Activated CD8-positive, alpha-beta memory T cell treated with anti-CD3 and anti-CD28 coated beads, Interleukin-2, amount 50 U/mL, for 24 hours (primary cell): ENCODE data around the gene PHF14.
A peak's percentile ranks its signal among the peaks of the same experiment; 100 is the strongest.
"Not testable (repeated sequence)": the region's sequence is repeated elsewhere in the genome, so short reads cannot be mapped to it uniquely, and the experiment has no call there.

Source experiments
- DNase-seq: peaks from one replicate; pipeline ENCODE4 v3.0.0-alpha.2; 2020; ENCODE audit errors: extremely low read depth

Gene PHF14, protein sequence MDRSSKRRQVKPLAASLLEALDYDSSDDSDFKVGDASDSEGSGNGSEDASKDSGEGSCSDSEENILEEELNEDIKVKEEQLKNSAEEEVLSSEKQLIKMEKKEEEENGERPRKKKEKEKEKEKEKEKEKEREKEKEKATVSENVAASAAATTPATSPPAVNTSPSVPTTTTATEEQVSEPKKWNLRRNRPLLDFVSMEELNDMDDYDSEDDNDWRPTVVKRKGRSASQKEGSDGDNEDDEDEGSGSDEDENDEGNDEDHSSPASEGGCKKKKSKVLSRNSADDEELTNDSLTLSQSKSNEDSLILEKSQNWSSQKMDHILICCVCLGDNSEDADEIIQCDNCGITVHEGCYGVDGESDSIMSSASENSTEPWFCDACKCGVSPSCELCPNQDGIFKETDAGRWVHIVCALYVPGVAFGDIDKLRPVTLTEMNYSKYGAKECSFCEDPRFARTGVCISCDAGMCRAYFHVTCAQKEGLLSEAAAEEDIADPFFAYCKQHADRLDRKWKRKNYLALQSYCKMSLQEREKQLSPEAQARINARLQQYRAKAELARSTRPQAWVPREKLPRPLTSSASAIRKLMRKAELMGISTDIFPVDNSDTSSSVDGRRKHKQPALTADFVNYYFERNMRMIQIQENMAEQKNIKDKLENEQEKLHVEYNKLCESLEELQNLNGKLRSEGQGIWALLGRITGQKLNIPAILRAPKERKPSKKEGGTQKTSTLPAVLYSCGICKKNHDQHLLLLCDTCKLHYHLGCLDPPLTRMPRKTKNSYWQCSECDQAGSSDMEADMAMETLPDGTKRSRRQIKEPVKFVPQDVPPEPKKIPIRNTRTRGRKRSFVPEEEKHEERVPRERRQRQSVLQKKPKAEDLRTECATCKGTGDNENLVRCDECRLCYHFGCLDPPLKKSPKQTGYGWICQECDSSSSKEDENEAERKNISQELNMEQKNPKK

DNA sequence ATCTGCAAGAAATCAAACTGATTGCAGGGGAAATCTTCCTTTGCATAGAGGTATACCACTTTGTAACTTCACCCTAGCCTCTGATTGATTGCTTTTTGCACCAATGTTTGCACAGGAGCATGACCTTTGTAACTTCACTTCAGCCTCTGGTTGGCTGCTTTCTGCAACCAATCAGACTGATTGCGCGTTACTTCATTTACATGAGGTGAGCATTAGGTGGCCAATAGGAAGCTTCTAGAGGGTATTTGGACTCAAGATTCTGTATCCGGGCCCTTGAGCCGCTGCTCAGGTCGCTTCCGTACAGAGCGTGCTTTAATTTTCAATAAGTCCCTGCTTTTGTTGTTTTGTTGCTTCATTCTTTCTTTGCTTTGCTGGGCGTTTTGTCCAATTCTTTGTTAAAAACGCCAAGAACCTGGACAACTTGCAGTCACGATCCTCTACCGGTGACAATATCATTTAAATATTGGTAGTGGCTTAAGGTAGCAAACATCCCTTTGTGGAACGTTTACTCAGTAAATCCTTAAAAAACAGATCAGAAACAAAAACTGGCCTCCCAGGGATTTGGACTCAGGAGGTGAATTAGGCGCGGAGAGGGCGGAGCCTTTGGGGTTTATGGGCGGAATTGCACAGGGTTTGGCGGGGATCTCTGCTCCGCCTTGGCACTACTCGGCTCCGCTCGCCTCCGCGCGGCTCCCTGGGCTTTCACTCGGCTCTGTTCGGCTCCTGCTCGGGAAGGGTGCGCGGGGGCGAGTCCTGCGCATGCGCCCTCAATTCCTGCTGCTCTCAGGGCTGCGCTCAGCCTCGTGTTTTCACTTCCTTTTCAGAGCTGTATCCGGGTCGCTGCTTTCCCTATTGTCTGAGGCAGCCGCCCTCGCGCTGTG, at the start of gene PHF14:
Gene PHF14 (plus strand): TSS at position 812 of the 881 bp plus-strand sequence. CDS start 452 bp downstream, outside the sequence.
- peak; percentile 87 for DNase-seq

DNA sequence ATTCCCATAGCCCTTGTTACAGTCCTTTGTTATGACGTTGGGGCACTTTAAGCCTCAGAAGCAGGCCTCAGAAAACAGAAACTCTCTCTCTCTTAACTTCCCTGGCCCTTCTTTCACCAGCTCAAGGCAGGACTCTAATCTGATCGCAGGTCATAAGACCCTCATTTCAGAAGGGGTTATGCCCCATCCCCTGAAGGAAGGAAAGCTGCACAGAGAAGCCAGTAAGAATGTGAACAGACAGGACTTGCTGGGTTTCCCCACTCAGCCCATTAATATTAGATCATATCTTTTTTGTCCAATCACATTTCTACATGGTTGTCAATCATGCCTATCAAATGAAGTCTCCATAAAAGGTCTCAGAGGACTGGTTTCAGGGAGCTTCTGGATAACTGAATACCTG, 49.3 kb upstream of the PHF14 start:
- no peak for DNase-seq

DNA sequence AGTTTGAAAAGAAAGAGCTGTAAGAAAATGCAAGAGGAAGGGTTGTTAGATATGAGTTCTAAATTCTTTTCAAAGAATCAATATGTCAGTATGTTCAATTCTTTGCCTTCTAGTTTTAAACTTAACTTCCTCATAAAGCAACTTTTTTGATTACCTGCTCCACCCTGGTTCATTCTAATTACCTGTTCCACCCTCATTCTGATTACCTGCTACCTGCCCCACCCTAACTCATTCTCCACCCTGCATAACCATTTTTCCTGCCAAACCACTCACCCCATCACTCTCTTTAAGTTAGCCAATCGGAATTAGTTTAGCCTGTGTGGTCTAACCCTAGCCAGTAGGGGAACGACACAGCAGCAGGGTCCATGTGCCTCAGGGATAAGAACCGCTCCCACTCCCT, 45.5 kb upstream of the PHF14 start:
- not testable (repeated sequence) for DNase-seq

DNA sequence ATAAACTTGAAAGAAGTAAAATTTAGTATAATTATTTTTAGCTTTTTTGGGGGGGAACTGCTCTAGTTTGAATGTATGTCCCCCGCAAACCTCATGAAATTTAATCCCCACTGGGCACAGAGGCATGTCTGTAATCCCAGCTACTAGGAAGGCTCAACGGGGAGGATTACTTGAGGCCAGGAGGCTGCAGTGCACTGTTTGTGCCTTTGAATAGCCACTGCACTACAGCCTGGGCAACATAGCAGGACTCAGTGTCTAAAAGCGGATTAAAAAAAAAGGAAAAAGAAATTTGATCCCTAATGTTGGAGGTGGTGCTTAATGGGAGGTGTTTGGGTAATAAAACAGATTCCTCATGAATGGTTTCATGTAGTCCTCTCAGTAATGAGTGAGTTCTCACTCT, 43.1 kb upstream of the PHF14 start:
- DNase-seq: no peak

DNA sequence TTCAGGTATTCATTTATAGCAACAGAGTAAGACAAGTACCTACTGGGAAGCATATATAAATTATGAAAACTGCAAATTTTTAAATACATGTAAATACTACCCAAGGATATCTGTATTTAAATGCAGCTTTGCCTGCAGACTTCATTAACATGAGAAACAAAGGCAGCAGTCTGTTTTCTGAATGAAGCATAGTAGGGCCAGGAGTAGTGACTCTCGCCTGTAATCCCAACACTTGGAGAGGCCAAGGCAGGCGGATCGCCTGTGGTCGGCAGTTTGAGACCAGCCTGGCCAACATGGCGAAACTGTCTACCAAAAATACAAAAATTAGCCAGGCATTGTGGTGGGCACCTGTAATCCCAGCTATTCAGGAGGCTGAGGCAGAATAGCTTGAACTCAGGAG, 42.5 kb upstream of the PHF14 start:
- no peak for DNase-seq

DNA sequence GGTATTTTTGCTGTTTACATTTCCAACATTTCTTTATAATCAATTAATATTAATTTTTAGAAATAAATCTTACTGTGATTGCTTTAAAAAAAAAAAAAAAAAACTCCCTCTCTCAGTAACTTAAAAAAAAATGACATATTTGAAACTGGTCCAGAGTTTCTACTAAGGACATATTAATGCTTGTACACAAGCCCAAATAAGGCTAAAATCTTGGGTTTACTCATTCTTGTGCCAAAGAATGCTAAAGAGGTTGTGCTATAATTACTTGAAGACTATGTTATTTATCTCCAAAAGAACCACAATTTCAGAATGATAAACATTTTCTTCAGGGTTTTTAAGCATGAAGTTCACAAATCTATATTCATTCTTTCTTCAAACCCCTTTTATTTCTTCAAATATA, 39.4 kb upstream of the PHF14 start:
- no peak for DNase-seq

DNA sequence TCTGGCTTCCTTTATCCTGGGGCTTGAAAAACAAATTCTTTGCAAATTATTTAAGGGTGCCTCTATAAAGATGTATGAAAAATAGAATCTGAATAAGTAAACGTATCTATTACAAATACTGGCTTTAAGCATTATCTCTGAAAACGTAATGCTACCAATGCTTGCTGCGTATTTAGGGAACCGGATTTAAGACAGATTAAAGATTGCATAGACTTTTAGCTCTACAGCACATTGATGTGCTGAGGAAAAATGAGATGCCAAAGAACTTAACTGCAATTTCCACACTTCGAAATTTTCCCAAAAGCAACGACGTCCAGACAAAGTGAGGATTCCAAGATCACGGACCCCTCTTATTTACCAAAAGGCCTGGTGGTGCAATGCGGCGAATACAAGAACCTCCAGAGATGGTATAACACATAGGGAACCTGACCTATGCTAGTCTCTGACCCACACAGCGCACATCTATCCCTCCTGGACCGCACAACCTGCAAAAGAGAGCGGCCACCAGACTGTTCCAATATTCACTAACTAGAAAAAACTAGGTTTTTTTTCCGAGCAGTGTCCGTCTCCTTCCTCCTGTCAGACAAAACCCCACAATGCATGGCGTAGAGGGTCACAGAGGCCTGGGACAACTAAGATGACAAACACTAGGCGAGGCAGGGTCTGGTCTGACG, 34.3 kb upstream of the PHF14 start:
- DNase-seq: no peak

DNA sequence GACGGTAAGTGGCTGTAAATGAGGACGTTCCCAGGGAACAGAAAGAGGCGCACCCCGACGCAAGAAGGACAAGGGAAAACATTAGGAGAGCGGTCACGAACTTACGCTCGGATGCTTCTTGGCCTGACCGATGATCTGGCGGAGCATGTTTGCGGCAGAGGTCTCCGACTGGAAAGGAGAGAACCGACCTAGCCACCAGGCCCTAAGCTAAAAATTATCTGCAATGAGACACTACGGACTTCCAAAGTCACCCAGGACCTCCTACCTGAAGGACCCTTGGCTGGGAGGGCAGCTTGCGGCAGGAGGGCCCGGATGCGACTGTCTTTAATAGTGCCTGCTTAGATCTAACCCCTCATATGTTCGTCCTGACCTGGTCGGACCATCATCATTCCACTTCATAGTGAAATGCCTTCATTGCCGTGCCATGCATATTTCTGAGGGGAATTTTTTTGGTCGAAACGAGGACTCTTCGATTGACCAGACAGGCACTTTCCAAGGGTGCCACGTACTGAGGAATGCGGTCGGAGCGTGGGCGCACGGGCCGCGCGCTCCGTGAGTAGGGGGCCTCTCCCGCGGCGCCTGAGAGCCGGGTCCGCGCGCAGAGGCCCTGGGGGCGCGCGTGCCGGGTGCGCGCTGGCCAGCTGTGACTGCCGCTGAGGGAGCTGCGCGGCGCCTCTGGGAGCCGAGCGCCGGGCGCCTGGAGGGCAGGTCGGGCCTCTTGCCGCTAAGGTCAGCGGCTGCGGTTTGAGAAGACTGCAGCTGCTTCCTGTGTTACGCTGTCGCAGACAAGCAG, 33.6 kb upstream of the PHF14 start:
- peak; percentile 65 for DNase-seq

DNA sequence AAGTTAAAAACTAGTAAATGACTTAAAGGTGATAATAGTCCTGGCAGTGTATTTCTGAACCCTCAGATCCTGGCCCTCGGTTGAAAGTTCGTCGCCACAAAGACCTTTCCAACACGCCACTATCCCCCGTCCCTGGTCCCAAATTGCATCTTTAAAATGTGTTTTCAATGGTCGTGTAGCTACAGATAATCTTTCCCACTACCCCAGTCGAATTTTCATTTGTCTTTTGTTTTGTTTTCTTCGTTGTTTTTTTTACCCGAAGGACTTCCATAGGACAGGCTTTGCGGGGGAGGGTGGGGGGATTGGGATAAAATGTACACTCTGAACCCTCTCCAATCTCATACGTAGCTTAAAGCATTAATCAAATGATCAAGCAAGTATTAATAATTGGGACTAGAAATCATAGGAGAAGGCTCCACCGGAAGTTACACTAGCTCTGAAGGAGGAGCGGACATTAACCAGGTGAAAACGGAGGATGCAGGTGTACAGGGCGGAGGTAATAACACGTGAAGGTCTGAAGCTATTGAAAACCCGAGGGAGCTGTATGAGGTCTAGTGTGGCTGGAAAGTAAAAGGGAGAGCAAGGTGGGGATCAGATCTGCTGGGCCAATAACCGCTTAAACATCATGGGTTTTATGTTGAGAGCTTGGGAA, 32.8 kb upstream of the PHF14 start:
- no peak for DNase-seq

DNA sequence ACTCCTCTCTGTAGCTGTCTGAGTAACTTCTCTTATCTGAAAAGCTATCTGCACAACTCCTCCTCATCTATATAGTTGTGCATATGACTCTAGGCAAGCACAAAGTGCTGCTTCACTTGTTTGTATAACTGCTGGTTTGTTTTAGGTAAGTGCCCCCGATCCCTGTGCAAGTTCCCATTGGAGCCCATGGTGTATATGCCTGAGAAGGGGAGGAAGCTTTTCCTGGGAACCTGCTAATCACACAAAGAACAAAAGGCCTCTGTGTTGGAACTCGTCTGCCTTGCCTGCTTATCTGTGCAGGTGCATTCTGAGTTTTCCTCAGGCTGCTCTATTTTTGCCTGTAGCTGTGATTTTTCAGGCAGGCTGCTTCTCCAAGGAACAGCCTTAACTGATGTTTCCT, 23.2 kb upstream of the PHF14 start:
- no peak for DNase-seq

DNA sequence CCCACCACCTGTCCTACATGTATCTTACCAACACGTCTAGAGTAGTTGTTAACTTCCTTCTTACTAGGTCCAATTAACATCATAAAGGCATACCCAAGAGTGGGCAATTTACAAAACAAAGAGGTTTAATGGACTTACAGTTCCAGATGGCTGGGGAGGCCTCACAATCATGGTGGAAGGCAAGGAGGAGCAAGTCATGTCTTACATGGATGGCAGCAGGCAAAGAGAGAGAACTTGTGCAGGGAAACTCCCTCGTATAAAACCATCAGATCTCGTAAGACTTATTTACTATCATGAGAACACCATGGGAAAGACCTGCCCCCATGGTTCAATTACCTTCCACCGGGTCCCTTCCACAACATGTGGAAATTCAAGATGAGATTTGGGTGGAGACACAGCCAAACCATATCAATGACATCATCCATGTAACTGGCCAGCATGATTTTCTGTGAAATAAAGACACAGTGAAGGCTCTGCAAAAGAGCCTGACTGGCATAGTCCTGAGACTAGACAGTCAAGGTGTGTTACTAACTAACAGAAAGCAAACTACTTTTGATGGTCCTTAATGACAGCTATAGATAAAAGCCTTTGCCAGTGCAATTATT, 22.6 kb upstream of the PHF14 start:
- DNase-seq: not testable (repeated sequence)

DNA sequence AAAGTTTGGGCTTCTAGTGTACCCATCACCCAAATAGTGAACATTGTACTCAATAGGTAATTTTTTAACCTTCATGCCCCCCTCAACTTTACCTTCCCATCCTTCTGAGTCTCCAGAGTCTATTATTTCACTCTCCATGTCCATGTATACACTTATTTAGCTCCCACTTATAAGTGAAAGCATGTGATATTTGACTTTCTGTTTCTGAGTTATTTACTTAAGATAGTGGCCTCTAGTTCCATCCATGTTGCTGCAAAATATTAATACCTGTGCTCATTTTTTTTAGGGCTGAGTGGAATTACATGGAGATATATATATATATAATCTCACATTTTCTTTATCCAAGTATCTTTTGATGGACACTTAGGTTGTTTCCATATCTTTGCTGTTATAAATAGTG, 21.1 kb upstream of the PHF14 start:
- no peak for DNase-seq

DNA sequence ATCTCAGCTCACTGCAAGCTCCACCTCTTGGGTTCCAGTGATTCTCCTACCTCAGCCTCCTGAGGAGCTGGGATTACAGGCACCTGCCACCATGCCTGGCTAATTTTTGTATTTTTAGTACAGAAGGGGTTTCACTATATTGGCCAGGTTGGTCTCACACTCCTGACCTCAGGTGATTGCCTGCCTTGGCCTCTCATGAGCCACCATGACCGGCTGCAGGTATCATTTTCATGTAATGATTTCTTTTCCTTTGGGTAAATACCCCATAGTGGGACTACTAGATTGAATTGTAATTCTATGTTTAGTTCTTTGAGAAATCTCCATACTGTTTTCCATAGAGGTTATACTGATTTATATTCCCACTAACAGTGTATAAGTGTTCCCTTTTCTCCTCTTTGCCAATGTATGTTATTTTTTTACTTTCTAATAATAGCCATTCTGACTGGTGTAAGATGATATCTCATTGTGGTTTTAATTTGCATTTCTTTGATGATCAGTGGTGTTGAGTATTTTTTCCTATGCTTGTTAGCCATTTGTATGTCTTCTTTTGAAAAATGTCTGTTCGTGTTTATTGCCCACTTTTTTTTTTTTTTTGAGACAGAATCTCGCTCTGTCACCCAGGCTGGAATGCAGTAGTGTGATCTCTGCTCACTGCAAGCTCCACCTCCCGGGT, 20.5 kb upstream of the PHF14 start:
- not testable (repeated sequence) for DNase-seq

DNA sequence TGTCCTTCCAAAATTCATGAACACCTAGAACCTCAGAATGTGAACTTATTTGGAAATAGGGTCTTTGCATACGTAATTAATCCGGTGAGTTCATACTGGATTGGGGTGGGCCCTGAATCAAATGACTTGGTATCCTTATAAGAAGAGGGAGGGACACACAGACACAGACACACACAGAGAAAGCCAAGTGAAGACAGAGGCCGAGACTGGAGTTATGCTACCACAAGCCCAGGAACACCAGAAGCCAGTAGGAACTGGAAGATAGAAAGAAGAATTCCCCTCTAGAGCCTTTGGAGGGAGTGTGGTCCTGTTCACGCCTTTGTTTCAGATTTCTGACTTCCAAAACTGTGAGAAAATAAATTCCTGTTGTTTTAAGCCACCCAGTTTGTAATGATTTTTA, 17.1 kb upstream of the PHF14 start:
- no peak for DNase-seq

DNA sequence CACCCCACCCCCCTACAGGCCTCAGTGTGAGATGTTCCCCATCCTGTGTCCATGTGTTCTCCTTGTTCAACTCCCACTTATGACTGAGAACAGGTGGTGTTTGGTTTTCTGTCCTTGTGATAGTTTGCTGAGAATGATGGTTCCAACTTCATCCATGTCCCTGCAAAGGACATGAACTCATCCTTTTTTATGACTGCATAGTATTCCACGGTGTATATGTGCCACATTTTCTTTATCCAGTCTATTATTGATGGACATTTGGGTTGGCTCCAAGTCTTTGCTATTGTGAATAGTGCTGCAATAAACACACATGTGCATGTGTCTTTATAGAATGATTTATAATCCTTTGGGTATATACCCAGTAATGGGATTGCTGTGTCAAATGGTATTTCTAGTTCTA, 13.4 kb upstream of the PHF14 start:
- DNase-seq: not testable (repeated sequence)

DNA sequence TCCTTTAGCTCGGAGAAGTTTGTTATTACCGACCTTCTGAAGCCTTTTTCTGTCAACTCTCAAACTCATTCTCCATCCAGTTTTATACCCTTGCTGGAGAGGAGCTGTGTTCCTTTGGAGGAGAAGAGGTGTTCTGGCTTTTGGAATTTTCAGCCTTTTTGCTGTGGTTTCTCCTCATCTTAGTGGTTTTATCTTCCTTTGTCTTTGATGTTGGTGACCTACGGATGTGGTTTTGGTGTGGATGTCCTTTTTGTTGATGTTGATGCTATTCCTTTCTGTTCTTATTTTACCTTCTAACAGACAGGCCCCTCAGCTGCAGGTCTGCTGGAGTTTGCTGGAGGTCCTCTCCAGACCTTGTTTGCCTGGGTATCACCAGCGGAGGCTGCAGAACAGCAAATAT, 8.7 kb upstream of the PHF14 start:
- not testable (repeated sequence) for DNase-seq

DNA sequence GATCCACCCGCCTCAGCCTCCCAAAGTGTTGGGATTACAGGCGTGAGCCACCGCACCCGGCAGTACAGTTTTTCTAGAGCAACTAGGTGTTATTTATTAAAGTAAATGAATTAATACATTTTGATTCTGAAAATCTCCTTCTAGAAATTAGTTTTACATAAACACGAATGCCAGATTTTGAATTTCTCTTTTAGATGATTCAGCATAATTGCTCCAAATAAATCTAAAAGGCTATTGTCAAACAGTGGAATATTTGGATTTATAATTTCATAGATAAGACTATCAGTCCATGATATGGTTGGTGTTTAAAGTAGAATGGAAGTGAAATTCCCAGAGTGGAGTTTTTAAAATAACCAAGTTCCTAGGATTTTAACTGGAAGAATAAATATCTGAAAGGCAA, 1.5 kb upstream of the PHF14 start:
- DNase-seq: no peak

DNA sequence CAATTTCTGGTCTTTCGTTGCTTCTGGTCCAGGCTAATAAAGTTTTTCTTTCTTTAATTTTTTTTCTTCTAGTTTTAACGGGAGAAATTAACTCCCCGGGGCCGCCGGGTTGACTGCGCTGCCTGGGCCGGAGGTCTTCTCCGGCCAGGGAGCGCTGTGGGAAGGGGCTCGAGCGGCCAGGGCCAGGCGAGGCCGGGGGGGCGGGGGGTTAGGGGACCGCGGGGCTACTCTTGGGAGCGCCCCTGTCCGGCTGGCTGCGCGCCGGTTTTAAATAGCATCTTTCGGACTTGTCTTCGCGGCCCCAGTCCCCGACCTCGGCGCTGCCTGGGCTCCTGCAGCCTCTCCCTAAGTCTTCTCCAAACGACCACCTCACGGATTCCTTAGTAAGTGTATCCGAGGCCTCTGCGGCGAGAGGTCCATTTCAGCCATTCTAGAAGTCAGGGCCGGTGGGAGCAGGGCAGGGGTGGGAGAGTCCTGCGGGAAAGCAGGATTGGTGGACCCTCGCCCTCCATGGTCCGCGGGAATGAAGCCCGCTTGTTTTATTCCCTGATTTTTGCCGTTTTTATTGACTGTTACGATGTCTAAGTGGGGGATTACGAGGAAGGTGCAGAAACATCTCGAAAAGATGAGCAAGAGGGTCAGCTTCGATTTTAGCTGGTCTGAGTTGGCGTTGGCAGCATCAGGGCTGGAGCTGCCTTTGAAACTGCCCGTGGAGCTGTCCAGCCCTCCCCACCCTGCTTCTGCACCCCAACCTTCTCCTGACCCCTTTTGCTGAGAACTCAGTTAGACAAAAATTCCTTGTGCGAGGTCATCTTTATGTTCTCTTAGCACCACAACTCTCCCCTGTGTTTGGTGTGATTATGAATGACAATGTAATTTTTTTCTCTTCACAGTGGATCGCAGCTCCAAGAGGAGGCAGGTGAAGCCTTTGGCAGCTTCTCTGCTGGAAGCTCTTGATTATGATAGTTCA, 555 bp downstream of the PHF14 start:
- DNase-seq: no peak
